SK-N-MC (cell line): ENCODE results near the gene JOSD2.

ENCODE experiments used
- EZH2 ChIP-seq: fragments of 200-600 bp; sonication (generic); IDR thresholded peaks from one replicate; pipeline ENCODE4 v1.6.1; 2017; ENCODE audit warnings: antibody characterized with exemption
- POLR2AphosphoS5 ChIP-seq: IDR thresholded peaks from 2 replicates; pipeline ENCODE4 v1.6.1; 2012; ENCODE audit warnings: mild to moderate bottlenecking, low read depth, low read length, borderline replicate concordance

- no peak for TF ChIP-seq EZH2
- no peak for TF ChIP-seq POLR2AphosphoS5
Observed at GRCh38 chr19:50459638-50460037, 51.4 kb downstream of the JOSD2 start.
